Heart right ventricle (tissue), 16 donors: ENCODE data around the gene SGTA. TPM values are rescaled to one million over a fixed set of nuclear protein-coding genes. Genes with fewer than 3 reads are reported as not detected.
A peak's percentile ranks its signal among the peaks of the same experiment; 100 is the strongest.
"Not testable (repeated sequence)": the region's sequence is repeated elsewhere in the genome, so short reads cannot be mapped to it uniquely, and the experiment has no call there.

Experiments used
- ATAC-seq, 8 donors: fragments of 200-7000 bp; cut with Tn5 transposase; one replicate each; pipeline ENCODE4 v1.9.1; 2020; ENCODE audit warnings: mild to moderate bottlenecking in 8 of 8, moderate library complexity in 8 of 8, moderate number of reproducible peaks in 1 of 8
- DNase-seq, 2 donors: peaks; one replicate each; pipeline ENCODE4 v3.0.0-alpha.2; 2020
- H3K27ac ChIP-seq, 10 donors: fragments of 200-600 bp; sonication (generic) in 2 of 10; one replicate each; pipeline versions ENCODE4 v1.5.0 to v1.8.0; 2020 to 2022; ENCODE audit warnings: mild to moderate bottlenecking in 3 of 10
- H3K27me3 ChIP-seq, 7 donors: fragments of 200-600 bp; one replicate each; pipeline ENCODE4 v1.8.0; 2021 to 2022; ENCODE audit warnings: mild to moderate bottlenecking in 2 of 7
- H3K36me3 ChIP-seq, 9 donors: fragments of 200-600 bp; sonication (generic) in 1 of 9; one replicate each; pipeline versions ENCODE4 v1.5.0 to v1.8.0; 2020 to 2022; ENCODE audit warnings: mild to moderate bottlenecking in 2 of 9
- H3K4me1 ChIP-seq, 9 donors: fragments of 200-600 bp; sonication (generic) in 1 of 9; one replicate each; pipeline versions ENCODE4 v1.5.0 to v1.8.0; 2020 to 2022; ENCODE audit warnings: mild to moderate bottlenecking in 4 of 9
- H3K4me3 ChIP-seq, 10 donors: fragments of 200-600 bp; sonication (generic) in 2 of 10; one replicate each; pipeline versions ENCODE4 v1.5.0 to v1.8.0; 2020 to 2022; ENCODE audit warnings: mild to moderate bottlenecking in 7 of 10, moderate library complexity in 2 of 10
- H3K9me3 ChIP-seq, 11 donors: fragments of 200-600 bp in 10 of 11; sonication (generic) in 2 of 11; one replicate each; pipeline versions ENCODE4 v1.5.0 to v1.8.0; 2013 to 2022; ENCODE audit warnings: mild to moderate bottlenecking in 2 of 11, control low read depth in 1 of 11, moderate library complexity in 1 of 11
- CTCF ChIP-seq, 9 donors: fragments of 200-600 bp; sonication (generic) in 2 of 9; IDR thresholded peaks; one replicate each; pipeline versions ENCODE4 v1.5.0 to v1.8.0; 2021 to 2022; ENCODE audit warnings: antibody characterized with exemption in 9 of 9, mild to moderate bottlenecking in 5 of 9, moderate library complexity in 1 of 9
- WGBS, 2 donors: extraction: QIAGEN DNeasy Blood & Tissue Kit; methylation state at CpG; one replicate each; pipeline ENCODE4 v1.1.7; 2013; ENCODE audit warnings: inconsistent platforms in 1 of 2; 5-methylcytosine and 5-hydroxymethylcytosine counted together
- intact Hi-C, 10 donors: fragments of 100-400 bp; cut with DNase I; formaldehyde crosslinking; loops; one replicate each; pipeline versions ENCODE4 v1.11.1 to v1.14.2; 2022
- polyA plus RNA-seq, 2 donors: library from polyadenylated mRNA; stranded (reverse); fragments of 200-250 nt; gene quantifications; one replicate each; pipeline ENCODE4 v1.2.3, GENCODE V29; 2013
- total RNA-seq, 10 donors: library from RNA; stranded (reverse); fragmentation: NEBNext Ultra II Directional in 3 of 10; extraction: Animal tissue kit (Norgen Biotek cat#: 25700) in 3 of 10; gene quantifications; one replicate each; pipeline versions ENCODE4 v1.2.1 to v1.2.4, GENCODE V29; 2021 to 2023
- donor health status: Arrhythmogenic right ventricular cardiomyopathy.
- donor health status: ischemic (EF 13 %, LVEDD 7.1; RV severe dilation, severe dysfunction).
- donor health status: healthy with polysubstance abuse.
- donor health status: DM: no; HTN: yes; CAD: no.
- donor health status: DM: no; HTN: no; CAD: no.
- donor health status: ischemic (EF 25% LVEDD 6.9; RV normal size, moderate dysfunction).
- donor health status: ischemic (EF 25% LVEDD 5.7; RV mildly dilated, moderate dysfunction).
- donor health status: healthy.
- donor health status: DM: yes; HTN: yes; CAD: no.
- donor health status: Ischemic cardiomyopathy.
- donor health status: ischemic (EF 35%, LVEDD 5.7; RV mildly dilated, moderate dysfunction).
- donor health status: nonischemic (EF 11% LVEDD 7.7; RV severe dilation, severe dysfunction).
- donor health status: DM: yes; HTN: yes; CAD: no.
- donor health status: PGD.
- donor health status: ischemic (EF 29% LVEDD 5.4; RV normal size, mild dysfunction).
- donor health status: nonischemic (EF 23%, LVEDD 6.1; RV moderate dilation, normal function).

The SGTA gene
- total and polyA plus RNA-seq, 12 donors: 52.6 to 102 (median 66.2) TPM

- Histone ChIP-seq H3K9me3 (peaks cover 0 to 17% (median 4%) of the 10 kb centered on the region in 11 donors), H3K4me1 (peaks cover 0 to 7% (median 0%) of the 10 kb centered on the region in 9 donors), H3K27me3 (peaks cover 0 to 13% (median 5%) of the 10 kb centered on the region in 7 donors), H3K27ac (no peak overlapping the region), H3K4me3 (no peak overlapping the region), H3K36me3 (peaks cover 0 to 5% (median 0%) of the 10 kb centered on the region in 9 donors)
- DNase-seq (no peak), ATAC-seq (peak in 3 of 8 donors; percentile 20 to 46 (median 23))
- 82 to 87% methylated on average over 16 of the region's 16 CpGs for whole genome bisulfite sequencing, 2 donors
- TF ChIP-seq CTCF (IDR thresholded peaks at IDR 0.05): no peak
- intact Hi-C loops: loop anchor here in 1 of 10 donors (5.0 kb wide), 1 partner anchor 62 kb away; no protein-coding TSS in a partner anchor
Measured at GRCh38 chr19:2714531-2715269, 68.4 kb downstream of the SGTA start.

DNA sequence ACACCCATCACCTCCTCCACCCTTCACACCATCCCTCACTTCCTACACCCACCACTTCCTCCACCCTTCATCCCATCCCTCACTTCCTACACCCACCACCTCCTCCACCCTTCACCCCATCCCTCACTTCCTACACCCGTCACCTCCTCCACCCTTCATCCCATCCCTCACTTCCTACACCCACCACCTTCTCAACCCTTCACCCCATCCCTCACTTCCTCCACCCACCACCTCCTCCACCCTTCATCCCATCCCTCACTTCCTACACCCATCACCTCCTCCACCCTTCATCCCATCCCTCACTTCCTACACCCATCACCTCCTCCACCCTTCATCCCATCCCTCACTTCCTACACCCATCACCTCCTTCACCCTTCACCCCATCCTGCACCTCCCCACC, 69.0 kb downstream of the SGTA start:
- H3K9me3 ChIP-seq: peaks cover 0 to 17% (median 4%) of the 10 kb centered on the region in 11 donors
- H3K36me3 ChIP-seq, H3K27me3 ChIP-seq, ATAC-seq, DNase-seq, H3K4me3 ChIP-seq, H3K4me1 ChIP-seq, H3K27ac ChIP-seq: not testable (repeated sequence)
- 62 to 78% methylated on average over 1 of the region's 1 CpG for WGBS, 2 donors
- intact Hi-C loops: loop anchor here in 1 of 10 donors (5.0 kb wide), 1 partner anchor 62 kb away; no protein-coding TSS in a partner anchor

- H3K4me1 ChIP-seq, DNase-seq, H3K4me3 ChIP-seq, H3K27me3 ChIP-seq, H3K36me3 ChIP-seq, ATAC-seq, H3K27ac ChIP-seq: not testable (repeated sequence)
- WGBS, 2 donors: 89 to 96% methylated on average over 3 of the region's 3 CpGs
- peaks cover 0 to 17% (median 4%) of the 10 kb centered on the region in 11 donors for H3K9me3 ChIP-seq
- intact Hi-C loops: loop anchor here in 1 of 10 donors (5.0 kb wide), 1 partner anchor 61 kb away; no protein-coding TSS in a partner anchor
Measured at GRCh38 chr19:2713170-2713569, 69.9 kb downstream of the SGTA start.

DNA sequence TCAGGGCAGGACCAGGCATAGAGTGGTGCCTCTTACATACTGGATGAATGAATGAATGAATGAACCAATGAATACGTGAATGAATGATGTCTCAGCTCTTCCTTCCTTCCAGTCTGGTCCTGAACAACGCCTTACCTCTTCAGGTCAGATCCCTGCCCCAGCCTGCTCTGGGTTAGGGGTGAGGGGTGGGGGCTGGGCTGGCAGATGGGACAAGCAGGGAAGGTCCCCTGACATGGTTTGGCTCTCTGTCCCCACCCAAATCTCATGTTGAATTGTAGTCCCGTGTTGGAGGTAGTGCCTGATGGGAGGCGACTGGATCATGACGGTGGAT, 71.2 kb downstream of the SGTA start:
- intact Hi-C loops: loop anchor here in 1 of 10 donors (5.0 kb wide), 1 partner anchor 60 kb away; no protein-coding TSS in a partner anchor
- DNase-seq (no peak), ATAC-seq (peak in 1 of 8 donors; percentile 20)
- Histone ChIP-seq H3K27ac (no peak overlapping the region), H3K9me3 (peaks cover 0 to 17% (median 4%) of the 10 kb centered on the region in 11 donors), H3K36me3 (peaks cover 0 to 5% (median 0%) of the 10 kb centered on the region in 9 donors), H3K27me3 (peaks cover 0 to 3% (median 0%) of the 10 kb centered on the region in 7 donors), H3K4me1 (peaks cover 0 to 7% (median 0%) of the 10 kb centered on the region in 9 donors), H3K4me3 (no peak overlapping the region)
- TF ChIP-seq CTCF (IDR thresholded peaks at IDR 0.05): no peak
- 67 to 79% methylated on average over 5 of the region's 5 CpGs for WGBS, 2 donors

GRCh38 chr19:2711172-2711874, 71.8 kb downstream of the SGTA start:
- Histone ChIP-seq H3K27me3 (peaks cover 0 to 3% (median 0%) of the 10 kb centered on the region in 7 donors), H3K4me1 (peaks cover 0 to 7% (median 0%) of the 10 kb centered on the region in 9 donors), H3K36me3 (peaks cover 0 to 2% (median 0%) of the 10 kb centered on the region in 9 donors), H3K9me3 (peaks cover 0 to 17% (median 4%) of the 10 kb centered on the region in 11 donors), H3K4me3 (no peak overlapping the region), H3K27ac (no peak overlapping the region)
- no peak for TF ChIP-seq CTCF (IDR thresholded peaks at IDR 0.05)
- intact Hi-C loops: loop anchor here in 1 of 10 donors (5.0 kb wide), 1 partner anchor 59 kb away; no protein-coding TSS in a partner anchor
- ATAC-seq (peak in 1 of 8 donors; percentile 7), DNase-seq (no peak)
- WGBS, 2 donors: 66 to 69% methylated on average over 17 of the region's 17 CpGs
